HUES6 (cell line): ENCODE data around the gene SHISA6.
A peak's percentile ranks its signal among the peaks of the same experiment; 100 is the strongest.

Experiments used
- H3K27ac ChIP-seq: 2 replicates; pipeline ENCODE4 v1.7.0; 2013; ENCODE audit warnings: low read depth, mild to moderate bottlenecking, low read length, inconsistent platforms
- H3K27me3 ChIP-seq: 2 replicates; pipeline ENCODE4 v1.6.1; 2013; ENCODE audit warnings: low read length; ENCODE audit not compliant: control insufficient read depth, insufficient read depth
- H3K36me3 ChIP-seq: 2 replicates; pipeline ENCODE4 v1.6.1; 2013; ENCODE audit warnings: low read length; ENCODE audit not compliant: control insufficient read depth, insufficient read depth
- H3K4me1 ChIP-seq: 2 replicates; pipeline ENCODE4 v1.6.1; 2013; ENCODE audit warnings: low read length; ENCODE audit not compliant: control insufficient read depth, insufficient read depth
- H3K4me3 ChIP-seq: 2 replicates; pipeline ENCODE4 v1.5.1; 2013; ENCODE audit warnings: low read depth, low read length
- H3K9ac ChIP-seq: one replicate; pipeline ENCODE4 v1.6.1; 2013; ENCODE audit warnings: mild to moderate bottlenecking, low read length
- H3K9me3 ChIP-seq: 2 replicates; pipeline ENCODE4 v1.6.1; 2013; ENCODE audit warnings: low read depth, low read length; ENCODE audit not compliant: control insufficient read depth, insufficient read depth

Gene SHISA6

DNA sequence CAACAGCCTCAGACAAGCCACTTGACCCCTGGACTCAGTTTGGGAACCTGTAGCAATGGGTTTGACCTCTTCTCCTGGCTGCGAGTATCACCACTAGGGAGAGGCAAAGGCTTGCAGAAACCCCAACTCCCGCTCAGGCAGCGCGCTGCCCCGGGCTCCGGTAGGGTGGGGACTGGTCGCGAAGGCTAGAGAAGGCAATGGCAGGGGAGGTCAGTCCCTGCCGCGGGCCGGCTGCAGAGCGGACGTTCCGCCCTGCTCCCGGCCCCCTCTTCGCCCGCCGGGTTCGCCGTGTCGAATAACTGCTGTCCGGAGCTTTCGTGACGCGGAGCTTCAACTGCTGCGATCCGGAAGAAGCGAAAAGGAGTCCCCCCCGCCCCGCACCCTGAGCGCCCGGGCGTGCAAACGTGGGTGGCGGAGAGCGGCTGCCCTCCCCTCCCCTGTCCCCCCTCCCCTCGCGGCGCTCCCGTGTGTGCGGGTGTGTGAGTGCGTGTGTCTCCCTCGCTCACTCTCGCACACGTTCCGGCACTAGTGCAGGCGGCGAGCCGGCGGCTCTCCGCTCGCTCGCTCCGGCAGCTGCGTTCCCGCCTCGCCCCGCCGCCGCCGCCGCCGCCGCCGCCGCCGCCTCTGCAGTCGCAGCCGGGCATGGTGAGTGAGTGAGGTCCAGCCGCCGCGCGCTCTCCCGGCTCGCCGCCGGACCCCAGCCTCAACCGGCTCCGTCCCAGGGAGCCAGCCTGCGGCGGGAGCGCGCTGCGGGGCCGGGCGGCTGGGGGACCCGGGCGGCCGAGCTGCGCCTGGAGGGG lies 772 bp upstream of the SHISA6 start:
- H3K36me3 ChIP-seq, result no peaks in the 10 kb centered on the region
- H3K27ac ChIP-seq, result no peak overlapping the region
- no peaks in the 10 kb centered on the region for H3K9me3 ChIP-seq
- H3K27me3 ChIP-seq, result peaks cover 73% of the 10 kb centered on the region
- peaks cover 25% of the 10 kb centered on the region for H3K4me1 ChIP-seq
- H3K4me3 ChIP-seq, result peak overlapping the region; percentile 62
- H3K9ac ChIP-seq, result peak overlapping the region; percentile 41

DNA sequence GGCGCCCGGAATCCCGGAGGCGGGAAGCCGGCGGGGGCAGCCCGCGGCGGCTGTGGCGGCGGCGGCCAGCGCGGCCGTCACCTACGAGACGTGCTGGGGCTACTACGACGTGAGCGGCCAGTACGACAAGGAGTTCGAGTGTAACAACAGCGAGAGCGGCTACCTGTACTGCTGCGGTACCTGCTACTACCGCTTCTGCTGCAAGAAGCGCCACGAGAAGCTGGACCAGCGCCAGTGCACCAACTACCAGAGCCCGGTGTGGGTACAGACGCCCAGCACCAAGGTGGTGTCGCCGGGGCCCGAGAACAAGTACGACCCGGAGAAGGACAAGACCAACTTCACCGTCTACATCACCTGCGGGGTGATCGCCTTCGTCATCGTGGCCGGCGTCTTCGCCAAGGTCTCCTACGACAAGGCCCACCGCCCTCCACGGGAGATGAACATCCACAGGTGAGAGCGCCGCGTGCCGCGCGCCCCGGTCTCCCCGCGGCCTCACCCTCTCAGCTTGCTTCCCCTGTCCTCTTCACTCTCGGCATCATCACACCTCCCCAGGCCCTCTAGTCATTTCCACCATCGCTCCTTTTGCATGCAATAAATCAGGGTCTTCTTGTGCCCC lies 706 bp downstream of the SHISA6 start:
- Histone ChIP-seq H3K4me3 (peak overlapping the region; percentile 60), H3K36me3 (no peaks in the 10 kb centered on the region), H3K27ac (no peak overlapping the region), H3K9me3 (no peaks in the 10 kb centered on the region), H3K4me1 (peaks cover 25% of the 10 kb centered on the region), H3K27me3 (peaks cover 75% of the 10 kb centered on the region), H3K9ac (peak overlapping the region; percentile 48)

DNA sequence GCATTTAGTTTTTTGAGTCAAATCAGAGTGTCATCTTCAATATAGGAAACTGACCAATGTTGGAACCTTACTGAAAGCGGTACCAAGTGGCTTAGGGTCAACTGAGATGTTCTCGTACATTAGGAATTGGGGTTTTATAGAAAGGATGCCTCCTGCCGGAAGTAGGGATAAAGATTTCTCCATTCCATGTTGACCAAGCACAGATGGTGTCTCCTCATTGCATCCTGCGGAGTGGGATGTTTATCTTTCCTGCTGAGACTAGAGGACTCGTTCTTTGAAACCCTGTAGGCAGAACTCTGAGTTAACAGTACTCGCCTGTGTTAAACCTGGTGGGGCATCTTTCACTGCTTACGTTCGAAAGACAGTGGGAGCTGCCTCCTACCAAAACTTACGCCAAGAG lies 1.4 kb downstream of the SHISA6 start:
- no peak overlapping the region for H3K27ac ChIP-seq
- H3K36me3 ChIP-seq, result no peaks in the 10 kb centered on the region
- peaks cover 25% of the 10 kb centered on the region for H3K4me1 ChIP-seq
- H3K27me3 ChIP-seq, result peaks cover 75% of the 10 kb centered on the region
- H3K9ac ChIP-seq, result no peak overlapping the region
- peak overlapping the region; percentile 60 for H3K4me3 ChIP-seq
- no peaks in the 10 kb centered on the region for H3K9me3 ChIP-seq

DNA sequence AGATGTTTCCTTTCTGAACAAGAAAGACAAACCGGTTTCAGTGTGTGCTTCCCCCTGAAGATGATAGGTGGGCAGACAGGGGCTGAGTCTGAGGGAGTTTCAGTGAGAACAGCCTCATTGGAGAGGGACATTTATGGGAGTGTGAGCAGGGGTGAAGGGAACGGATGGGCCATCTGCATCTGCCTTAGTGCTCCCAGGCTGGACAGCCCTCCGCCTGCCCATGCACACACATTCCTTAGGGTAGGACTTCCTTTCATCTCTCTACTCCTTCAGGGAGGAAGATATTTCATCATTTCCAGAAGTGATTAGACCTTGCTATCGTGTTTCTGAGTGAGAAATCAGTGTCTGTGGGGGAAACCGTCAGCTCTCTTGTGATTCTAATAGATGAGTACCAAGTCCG lies 3.8 kb downstream of the SHISA6 start:
- no peak overlapping the region for H3K9ac ChIP-seq
- no peak overlapping the region for H3K4me3 ChIP-seq
- H3K9me3 ChIP-seq, result no peaks in the 10 kb centered on the region
- peaks cover 14% of the 10 kb centered on the region for H3K4me1 ChIP-seq
- H3K36me3 ChIP-seq, result no peaks in the 10 kb centered on the region
- no peak overlapping the region for H3K27ac ChIP-seq
- H3K27me3 ChIP-seq, result peaks cover 52% of the 10 kb centered on the region

DNA sequence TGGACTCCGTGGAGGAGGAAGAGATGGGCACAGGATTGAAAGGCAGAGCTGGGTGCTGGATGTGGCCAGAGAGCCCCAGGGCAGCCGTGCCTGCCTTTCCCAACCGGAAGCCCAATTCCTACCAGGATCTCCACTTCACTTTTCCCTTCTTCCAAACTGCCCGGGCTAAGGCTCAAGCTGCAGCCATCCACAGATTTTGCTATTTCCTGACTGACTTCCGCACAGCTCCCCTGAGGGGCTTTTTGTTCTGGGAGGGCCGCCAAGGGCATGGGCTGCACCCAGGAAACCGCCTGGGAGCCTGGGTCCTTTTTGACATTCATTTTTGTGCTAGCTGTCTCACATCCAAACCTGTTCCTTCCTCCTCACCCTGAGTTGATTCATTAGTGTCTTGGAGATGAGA lies 4.2 kb downstream of the SHISA6 start:
- no peak overlapping the region for H3K4me3 ChIP-seq
- no peaks in the 10 kb centered on the region for H3K9me3 ChIP-seq
- H3K9ac ChIP-seq, result no peak overlapping the region
- H3K36me3 ChIP-seq, result no peaks in the 10 kb centered on the region
- peaks cover 48% of the 10 kb centered on the region for H3K27me3 ChIP-seq
- H3K27ac ChIP-seq, result no peak overlapping the region
- peaks cover 14% of the 10 kb centered on the region for H3K4me1 ChIP-seq

DNA sequence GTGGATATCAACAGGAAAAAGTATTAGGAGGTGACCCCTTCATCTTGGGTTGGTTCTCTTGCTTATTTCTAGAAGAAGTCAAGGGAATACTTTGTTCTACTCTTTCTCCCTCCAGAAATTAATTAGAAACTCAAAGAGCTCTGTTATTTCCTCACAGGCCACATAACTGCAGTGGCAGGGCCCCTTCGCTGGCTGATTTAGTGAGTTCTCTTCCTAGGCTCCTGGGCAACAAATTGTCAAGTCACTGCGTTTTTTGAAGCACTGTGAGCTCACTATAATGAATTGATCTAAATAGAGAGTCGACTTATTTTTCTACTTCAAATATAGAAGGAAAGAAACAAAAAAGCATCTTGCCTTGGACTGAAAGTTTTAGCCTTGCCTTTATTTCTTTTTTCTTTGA lies 4.8 kb downstream of the SHISA6 start:
- Histone ChIP-seq H3K9ac (no peak overlapping the region), H3K4me3 (no peak overlapping the region)

DNA sequence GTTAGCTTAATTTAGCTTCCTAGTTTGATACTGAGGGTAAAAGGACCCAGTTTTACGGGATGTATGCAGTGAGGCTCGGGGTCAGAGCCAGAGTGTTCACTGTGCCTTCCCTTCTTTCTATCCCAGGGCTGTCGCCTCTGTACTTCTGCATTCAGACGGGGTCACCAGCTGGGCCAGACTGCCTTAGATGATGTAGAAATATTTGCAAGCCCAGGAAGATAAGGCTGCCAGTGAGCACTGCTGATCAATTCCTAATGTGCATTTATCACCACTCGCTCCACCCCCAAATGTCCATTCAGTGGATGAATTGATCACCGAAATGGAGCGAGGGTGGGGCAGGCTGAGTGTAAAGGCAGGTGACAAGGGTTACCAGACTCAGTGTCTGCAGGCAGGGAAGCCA lies 9.1 kb downstream of the SHISA6 start:
- peaks cover 6% of the 10 kb centered on the region for H3K27me3 ChIP-seq

More for the DNA sequence above, 4.8 kb downstream of the SHISA6 start:
- Histone ChIP-seq H3K36me3 (no peaks in the 10 kb centered on the region), H3K27me3 (peaks cover 43% of the 10 kb centered on the region), H3K27ac (no peak overlapping the region), H3K4me1 (peaks cover 14% of the 10 kb centered on the region), H3K9me3 (no peaks in the 10 kb centered on the region)

DNA sequence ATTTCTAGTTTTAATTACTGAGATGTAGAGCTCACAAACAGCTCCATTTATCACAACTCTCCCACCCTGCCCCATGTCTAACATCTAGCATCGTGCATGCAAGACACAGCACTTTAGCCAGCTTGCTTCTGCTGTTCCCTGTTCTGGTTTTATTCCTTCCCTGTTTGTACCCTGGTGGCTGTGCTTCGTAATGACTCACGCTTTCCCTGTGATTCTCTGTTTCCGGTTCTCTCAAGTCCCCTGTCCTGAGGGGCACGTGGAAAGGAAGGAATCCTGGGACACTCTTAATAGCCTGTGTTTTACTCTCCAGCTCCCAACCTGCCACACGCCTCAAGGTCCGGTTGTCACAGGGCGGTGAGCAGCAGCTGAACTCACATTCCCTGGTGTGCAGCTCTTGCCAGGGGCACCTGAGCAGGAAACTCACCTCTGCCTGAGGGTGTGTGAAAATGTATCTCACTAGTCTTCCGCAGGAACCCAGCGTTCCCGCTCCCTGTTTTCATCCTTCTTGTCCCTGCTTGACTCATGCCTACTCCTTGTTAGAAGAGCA lies 10.6 kb downstream of the SHISA6 start:
- Histone ChIP-seq H3K4me1 (peaks cover 10% of the 10 kb centered on the region), H3K27me3 (0 out of 2 replicates have a peak, but pooled peaks cover 4% of the 10 kb centered on the region), H3K9ac (no peak overlapping the region), H3K9me3 (no peaks in the 10 kb centered on the region), H3K36me3 (no peaks in the 10 kb centered on the region), H3K4me3 (no peak overlapping the region), H3K27ac (no peak overlapping the region)

More for the DNA sequence above, 9.1 kb downstream of the SHISA6 start:
- Histone ChIP-seq H3K9ac (no peak overlapping the region), H3K9me3 (no peaks in the 10 kb centered on the region), H3K4me3 (no peak overlapping the region), H3K27ac (no peak overlapping the region), H3K4me1 (peaks cover 7% of the 10 kb centered on the region; the same call in 1 of the 2 replicates), H3K36me3 (no peaks in the 10 kb centered on the region)

DNA sequence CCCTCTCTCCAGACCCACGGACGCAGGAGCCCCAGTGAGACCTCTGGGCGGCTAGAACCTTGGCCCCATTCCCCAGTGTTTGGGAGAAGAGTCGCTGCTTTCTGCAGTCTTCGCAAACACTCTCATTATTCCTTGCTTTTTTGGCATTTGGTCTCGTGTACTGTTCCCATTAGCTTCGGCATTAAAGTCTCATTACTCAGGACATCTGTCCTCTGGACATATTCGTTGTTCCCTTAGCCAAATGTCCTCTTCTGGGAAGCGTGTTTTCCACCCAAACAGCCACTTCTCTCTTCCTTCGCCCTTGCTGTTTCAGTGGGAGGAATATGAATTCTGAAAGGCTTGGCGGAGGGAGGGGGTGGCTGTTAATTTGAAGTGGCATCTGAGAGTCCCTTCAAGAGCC lies 11.1 kb downstream of the SHISA6 start:
- Histone ChIP-seq H3K27ac (no peak overlapping the region), H3K9ac (no peak overlapping the region), H3K4me3 (no peak overlapping the region), H3K9me3 (no peaks in the 10 kb centered on the region), H3K4me1 (peaks cover 15% of the 10 kb centered on the region), H3K36me3 (no peaks in the 10 kb centered on the region), H3K27me3 (0 out of 2 replicates have a peak, but pooled peaks cover 4% of the 10 kb centered on the region)

DNA sequence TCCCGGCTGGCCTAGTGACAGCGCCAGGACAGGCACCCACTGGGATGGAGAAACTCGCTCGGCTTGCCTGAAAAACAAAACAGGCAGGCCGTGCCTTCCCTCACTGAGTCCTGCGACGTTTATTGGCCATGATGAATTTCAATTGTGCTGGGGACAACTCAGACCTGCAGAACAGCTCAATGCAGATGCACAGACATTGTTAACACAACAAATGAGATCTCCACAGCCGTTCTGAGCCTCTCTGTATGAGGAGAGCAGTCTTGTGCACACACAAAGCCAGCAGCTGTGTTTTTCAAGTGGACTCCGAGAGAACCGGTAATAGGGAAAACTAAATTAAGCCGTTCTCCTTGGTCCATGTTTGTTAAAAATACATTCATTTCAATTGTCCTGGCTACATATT lies 15.9 kb downstream of the SHISA6 start:
- Histone ChIP-seq H3K4me3 (no peak overlapping the region), H3K9ac (no peak overlapping the region), H3K9me3 (peaks cover 7% of the 10 kb centered on the region; the same call in 1 of the 2 replicates), H3K36me3 (no peaks in the 10 kb centered on the region), H3K27me3 (0 out of 2 replicates have a peak, but pooled peaks cover 3% of the 10 kb centered on the region), H3K4me1 (peaks cover 10% of the 10 kb centered on the region), H3K27ac (no peak overlapping the region)
